Esophagus squamous epithelium (tissue), 4 donors: ENCODE results near the gene ANKZF1.

ENCODE experiments used
- CTCF ChIP-seq, 6 experiments: fragments of 450-650 bp in 4 of 6; fragments of 200-600 bp in 2 of 6; sonication (generic) in 2 of 6; IDR thresholded peaks; one replicate each; pipeline ENCODE4 v1.5.1; 2016 to 2019; ENCODE audit warnings: antibody characterized with exemption in 6 of 6, mild to moderate bottlenecking in 4 of 6, moderate library complexity in 4 of 6
- POLR2A ChIP-seq, 4 donors: fragments of 450-650 bp; IDR thresholded peaks; one replicate each; pipeline ENCODE4 v1.6.1; 2017; ENCODE audit warnings: antibody characterized with exemption in 4 of 4, mild to moderate bottlenecking in 4 of 4, moderate library complexity in 3 of 4

DNA sequence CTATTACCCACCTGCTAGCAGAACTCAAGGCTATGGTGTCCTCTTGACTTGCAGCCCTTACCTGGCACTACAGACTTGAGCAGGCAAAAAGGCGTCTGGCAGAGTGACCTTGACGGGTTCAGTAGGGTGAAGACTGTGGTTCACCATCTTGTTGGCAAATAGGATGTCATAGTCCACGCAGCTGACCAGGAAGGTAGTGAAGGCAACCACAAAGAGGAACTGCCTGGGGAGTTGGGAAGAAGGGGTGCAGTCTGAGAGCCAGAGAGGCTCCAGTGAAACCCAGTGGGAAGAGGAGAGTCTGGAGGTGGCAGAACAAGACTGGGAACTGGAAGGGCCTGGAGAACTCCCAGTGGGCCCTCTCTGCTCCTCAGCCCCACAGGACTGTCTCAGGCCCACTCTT lies 4.3 kb upstream of the ANKZF1 start:
- TF ChIP-seq CTCF (IDR thresholded peaks at IDR 0.05) = no peak
- no peak for TF ChIP-seq POLR2A (IDR thresholded peaks at IDR 0.05)
